Measurements from ENCODE around the gene HELZ.
"Not testable (repeated sequence)": the region's sequence is repeated elsewhere in the genome, so short reads cannot be mapped to it uniquely, and the experiment has no call there.

Gene HELZ

DNA sequence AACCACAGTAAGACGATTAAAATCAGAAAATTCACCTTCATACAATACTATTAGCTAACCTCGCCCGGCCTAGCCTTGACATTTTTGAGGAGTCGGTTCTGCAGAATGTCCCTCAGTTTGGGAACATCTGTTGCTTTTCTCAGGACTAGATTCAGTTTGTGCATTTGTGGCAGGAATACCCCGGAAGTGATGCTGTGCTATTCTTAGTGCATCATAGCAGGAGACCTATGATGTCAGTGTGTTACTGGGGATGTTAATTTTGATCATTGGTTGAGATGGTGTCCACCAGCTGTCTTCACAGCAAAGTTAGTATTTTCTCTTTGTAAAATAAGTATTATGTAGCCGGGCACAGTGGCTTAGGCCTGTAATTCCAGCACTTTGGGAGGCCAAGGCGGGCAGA is 21.5 kb upstream of the HELZ start:
- no peak for DNase-seq

DNA sequence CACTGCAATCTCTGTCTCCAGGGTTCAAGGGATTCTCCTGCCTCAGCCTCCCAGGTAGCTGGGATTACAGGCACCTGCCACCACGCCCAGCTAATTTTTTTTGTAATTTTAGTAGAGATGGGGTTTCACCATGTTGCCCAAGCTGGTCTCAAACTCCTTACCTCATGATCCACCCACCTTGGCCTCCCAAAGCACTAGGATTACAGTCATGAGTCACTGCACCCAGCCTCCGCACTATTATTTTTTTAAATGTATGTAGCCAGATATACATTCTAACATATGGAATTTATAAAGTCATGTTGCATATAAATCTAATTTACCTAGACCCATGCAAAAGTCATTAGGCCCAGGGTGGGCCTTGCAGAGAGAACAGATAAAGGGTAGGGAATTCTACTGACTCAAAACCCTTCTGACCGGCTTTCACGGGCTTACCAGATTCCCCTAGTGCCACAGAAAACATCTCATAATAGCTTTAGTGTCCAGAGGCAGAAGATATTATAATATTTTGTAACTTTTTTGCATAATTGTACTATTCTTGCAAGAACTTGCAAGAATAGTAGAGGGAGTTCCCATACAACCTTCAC is 20.5 kb upstream of the HELZ start:
- no peak for DNase-seq

DNA sequence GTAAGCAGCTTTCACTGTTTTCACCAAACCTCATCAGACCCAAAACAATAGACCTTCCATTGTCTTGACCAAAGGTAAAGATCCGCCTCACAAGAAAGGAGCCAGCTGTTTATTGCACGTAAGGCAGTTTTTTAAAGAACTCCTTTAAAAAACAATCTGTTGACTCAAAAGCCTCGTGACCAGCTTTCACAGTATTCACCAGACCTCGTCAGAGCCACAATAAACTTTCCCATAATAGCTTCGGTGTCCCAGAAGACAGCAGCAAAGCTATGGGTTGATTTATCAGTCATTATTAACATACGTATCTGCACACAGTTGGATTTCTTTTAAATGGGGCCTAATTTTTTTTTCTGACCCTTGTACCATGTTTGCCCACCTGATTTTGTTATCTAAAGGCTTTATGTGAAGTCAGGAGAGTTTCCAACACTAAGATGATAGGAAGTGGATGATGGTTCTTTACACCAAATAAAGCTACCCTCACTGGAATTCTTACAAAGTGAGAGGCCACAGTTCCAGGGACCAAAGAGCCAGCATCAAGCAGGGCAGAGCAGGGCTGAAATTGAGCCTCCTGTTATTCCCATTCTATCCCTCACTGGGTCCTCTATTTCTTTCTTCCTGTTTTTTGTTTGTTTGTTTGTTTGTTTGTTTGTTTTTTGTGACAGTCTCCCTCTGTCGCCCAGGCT is 17.6 kb upstream of the HELZ start:
- no peak for DNase-seq

DNA sequence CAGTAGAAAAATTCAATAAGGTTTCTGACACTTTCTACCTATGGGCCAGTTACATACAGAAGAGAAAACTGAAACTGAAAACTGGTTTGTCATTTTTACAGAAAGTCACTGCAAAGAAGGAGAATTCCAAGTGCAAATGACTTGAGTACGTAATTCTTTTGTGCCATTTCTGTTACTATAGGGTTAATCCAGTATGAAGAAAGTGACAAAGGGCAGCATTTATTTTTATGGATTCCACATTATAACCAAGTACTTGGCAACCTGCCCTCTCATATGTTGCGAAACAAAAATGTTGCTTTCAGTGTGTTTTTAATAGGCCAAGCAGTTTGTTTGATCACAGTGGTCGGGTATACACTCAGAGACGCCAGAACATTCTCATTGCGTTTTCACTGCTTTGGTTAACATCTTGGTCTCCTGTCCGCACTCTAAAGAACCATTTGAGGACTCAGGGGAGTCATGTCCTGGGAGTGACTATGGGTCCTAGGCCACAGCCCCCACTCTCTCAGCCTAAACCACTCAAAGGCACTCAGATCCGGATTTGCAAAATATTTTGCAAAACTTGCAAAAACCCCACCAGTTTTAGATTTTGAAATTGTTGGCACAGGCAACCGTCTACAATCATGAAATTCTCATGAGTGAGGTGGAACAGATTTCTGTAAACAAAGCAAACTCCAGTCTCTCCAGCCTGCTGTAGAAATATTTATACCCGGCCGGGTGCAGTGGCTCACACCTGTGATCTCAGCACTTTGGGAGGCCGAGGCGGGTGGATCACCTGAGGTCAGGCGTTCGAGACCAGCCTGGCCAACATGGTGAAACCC is 15.4 kb upstream of the HELZ start:
- no peak for DNase-seq

DNA sequence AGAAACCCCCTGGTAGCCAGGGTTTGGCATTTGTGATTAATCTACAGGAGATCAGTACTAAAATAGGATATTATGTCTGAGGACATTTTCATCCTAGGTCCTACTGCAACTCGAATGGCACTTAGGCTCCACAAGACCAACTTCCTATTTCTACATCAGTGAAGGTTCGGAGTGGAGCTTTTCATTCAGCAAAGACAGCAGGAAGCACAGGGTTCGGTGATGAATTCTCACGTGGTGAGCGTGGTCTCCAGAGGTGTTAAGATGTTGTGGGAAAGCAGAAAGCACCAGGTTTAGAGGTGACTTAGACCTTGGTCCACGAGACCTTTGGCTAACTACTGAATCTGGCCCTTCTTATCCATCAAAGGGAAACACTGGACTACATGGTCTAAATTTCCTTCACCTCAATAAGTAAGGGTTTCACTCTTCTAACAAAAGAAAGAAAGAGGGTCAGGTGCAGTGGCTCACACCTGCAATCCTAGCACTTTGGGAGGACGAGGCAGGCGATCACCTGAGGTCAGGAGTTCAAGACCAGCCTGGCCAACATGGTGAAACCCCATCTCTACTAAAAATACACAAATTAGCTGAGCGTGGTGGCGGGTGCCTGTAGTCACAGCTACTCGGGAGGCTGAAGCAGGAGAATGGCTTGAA is 13.9 kb upstream of the HELZ start:
- no peak for DNase-seq

DNA sequence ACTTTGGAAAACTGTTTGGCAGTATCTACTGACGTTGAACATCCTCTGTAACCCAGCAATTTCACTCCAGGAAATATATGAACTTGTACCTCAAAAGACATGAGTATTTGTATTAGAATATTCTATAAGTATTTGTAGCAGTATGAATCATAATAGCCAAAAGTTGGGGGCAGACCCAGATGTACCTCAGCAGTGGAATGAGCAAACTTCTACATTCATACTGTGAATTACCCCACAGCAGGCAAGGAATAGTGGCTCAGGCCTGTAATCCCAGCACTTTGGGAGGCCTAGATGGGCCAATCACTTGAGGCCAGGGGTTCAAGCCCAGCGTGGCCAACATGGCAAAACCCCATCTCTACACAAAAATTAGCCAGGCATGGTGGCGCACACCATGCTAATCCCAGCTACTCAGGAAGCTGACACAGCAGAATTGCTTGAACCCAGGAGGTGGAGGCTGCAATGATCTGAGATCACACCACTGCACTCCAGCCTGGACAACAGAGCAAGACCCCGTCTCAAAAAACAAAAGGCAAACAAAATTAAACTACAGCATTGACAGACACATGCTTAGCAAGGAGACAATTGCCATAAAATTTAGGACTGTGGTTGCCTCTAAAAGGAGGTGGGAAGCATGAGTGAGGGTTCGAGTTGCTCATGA is 11.2 kb upstream of the HELZ start:
- DNase-seq: no peak

DNA sequence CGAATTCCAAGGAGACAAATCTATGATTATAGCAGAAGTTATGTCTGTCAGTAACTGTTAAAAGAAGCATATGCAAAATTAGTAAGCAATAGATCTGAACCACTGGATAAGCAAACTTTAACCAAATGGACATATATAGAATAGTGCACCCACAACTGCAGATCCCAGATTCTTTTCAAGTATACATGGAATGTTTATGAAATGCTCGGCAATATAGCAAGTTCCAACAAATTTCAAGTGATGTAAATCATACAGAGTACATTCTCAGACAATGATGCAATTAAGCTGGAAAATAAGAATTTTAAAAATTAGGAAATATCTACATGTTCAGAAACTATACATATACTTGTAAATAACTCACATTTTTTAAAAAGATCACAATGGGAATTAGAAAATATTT is 8.4 kb upstream of the HELZ start:
- DNase-seq: no peak

DNA sequence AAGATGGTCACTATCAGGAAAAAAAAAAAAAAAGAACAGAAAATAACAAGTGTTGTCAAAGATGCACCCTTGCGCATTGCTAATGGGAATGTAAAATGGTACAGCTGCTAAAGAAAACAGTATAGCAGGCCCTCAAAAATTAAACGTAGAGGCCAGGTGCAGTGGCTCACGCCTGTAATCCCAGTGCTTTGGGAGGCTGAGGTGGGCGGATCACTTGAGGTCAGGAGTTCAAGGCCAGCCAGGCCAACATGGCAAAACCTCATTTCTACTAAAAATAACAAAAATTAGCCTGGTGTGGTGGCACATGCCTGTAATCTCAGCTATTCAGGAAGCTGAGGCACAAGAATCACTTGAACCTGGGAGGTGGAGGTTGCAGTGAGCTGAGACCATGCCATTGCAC is 6.6 kb upstream of the HELZ start:
- DNase-seq: not testable (repeated sequence)

DNA sequence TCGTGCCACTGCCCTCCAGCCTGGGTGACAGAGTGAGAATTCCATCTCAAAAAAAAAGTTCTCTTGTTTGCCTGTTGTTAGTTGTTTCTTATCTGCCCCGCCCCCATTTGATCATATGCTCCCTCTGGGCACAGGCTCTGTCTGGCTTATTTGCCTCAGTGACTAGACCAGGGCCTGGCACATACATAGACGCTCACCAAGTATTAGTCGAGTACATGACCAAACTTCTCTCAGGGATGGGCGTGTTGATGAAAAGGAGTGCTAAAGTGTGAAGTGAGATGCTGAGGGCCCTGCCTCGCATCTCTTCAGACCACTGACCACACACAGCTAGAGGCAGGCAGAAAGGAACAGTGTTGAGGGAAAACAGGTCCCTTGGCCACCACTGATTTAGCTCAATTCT is 3.3 kb upstream of the HELZ start:
- no peak for DNase-seq

DNA sequence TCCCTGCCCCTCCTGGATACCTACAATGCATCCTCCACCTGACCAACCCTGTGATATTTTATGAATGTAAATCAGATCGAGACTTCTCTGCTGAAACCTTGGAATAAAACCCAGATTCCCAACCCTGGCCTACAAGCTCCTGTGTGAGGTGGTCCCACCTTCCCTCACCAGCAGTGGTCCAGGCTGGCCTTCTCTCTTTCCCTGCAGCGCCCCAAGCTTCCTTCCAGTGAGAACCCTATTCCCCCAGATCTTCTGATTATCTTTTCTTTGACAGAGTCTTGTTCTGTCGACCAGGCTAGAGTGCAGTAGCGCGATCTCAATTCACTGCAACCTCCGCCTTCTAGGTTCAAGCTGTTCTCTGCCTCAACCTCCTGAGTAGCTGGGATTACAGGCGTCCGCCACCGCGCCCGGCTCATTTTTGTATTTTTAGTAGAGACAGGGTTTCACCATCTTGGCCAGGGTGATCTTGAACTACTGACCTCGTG is 2.5 kb upstream of the HELZ start:
- DNase-seq: no peak

DNA sequence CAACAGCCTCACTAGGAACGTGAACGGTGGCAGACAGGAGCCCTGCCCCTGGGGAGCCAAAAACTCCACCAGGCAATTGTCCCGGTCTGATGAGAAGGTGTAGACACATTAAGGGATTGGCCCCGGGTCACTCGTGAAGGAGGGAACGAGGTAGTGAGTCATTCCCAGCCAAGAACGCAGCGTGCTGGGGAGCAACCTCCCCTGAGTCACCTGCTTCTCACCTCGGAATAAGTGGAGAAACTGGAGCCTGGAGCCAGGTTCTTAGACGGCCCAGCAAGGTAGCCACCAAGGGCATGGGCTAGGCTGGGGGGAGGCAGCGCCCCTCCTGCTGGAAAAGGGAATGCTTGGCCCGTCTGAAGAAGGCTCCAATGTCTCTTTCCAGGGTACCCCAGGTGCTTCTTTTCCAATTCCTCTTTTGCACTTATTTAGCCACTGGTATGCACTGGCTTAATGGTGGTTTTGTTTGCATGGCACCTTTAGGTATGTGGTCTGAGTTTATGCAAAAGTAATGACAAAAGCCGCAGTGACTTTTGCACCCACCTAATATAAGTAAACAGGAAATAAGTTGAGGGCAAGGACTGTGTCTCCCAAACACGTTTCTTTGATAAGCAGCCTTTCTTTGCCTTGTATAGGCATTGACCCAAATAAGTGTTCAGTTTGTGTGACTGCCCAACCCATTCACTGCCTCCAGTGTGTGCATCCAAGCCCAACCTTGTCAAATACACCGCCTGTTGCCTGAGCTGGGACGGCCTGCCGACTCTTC is 1.8 kb upstream of the HELZ start:
- no peak for DNase-seq

DNA sequence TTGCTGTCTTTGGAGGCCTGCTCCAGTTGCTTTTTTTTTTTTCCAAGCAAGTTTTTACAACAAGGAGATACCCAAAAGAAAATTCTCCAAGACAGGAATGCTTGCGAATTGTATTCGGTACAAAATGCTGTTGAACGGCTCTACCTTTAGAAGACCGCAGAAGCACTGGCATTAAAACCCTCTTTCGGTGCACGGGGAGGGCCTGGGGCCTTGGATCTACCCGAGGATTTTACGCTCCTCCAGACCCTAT is 1.3 kb upstream of the HELZ start:
- no peak for DNase-seq

DNA sequence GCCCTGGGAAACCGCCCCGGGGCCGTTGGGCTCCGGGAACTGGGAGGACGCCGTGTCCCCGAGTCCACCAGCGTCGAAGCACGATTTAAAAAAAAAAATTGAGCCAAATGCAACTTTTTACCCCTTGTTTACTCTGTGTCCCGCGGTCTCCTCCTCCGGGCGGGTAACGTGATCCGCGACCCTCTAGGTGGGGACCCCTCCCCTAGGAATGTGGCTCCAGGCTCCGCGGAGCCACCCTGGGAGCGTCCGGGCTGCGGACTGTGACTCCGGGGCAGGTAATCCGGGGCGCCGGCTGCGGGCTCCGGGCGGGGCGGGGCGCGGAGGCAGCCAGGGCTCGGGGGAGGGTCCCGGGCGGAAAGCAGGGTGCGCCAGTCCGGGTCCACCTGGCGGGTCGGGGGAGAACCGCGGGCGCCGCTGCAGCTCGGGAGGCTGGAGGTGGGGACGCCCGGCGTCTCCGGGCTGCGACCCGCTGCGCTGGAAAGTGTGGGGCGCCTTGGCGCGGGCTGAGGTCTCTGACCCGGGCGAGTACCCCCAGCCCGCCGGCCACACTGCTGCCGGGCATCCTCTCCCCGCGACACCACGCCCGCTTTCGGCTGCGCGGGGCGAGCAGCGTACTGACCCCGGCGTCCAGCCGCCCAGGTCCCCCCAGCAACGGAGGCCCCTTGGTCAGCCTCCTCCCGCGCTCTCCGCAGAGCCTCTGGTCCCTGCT is 852 bp upstream of the HELZ start:
- no peak for DNase-seq

DNA sequence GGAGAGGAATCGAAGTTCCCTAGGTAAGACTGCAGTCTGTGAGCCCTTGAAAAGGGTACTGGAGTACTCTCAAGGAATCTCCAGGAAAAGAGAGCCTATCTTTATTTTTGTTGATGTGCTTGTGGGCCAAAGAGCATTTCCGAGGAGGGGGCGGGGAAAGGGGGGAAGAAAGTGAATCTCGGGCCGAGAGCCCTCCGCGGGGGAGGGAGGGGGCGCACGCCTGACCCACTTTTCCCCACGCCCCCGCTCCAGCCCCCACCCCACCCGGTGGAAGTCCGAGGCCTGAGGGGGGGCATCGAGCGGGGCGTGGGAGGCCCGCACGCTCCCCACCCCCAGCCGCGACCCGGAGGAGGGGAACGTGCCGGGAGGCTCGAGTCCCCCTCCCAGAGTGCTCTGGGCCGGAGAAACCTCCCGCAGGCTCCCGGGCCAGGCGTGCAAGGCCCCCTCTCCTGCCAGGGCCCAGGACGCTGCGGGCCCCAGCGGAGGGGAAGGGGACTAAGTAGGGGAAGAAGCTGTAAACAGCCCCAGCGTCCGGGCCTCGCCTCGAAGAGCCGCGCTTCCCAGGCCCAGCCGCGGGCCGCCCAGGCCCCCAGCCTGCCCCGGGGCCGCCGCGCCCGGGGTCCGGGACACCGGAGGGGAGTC is 444 bp downstream of the HELZ start:
- no peak for DNase-seq

DNA sequence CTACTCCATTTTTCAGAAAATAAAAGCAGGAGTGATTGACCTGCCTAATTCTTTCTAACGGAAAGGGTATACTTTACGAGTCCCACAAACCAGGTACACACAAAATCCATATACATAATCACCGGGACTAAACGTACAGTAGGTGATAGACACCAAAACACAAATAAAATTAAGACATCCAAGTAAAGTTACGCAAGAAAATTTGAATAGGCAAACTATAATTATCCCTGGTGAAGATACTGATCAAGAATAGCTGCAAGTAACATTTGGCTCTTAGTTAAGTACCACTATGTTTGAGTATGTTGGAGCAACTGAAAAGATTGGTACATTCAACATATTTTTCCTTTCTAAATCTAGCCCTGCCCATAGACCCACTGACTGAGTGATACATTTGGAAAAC is 1.7 kb downstream of the HELZ start:
- DNase-seq: no peak

DNA sequence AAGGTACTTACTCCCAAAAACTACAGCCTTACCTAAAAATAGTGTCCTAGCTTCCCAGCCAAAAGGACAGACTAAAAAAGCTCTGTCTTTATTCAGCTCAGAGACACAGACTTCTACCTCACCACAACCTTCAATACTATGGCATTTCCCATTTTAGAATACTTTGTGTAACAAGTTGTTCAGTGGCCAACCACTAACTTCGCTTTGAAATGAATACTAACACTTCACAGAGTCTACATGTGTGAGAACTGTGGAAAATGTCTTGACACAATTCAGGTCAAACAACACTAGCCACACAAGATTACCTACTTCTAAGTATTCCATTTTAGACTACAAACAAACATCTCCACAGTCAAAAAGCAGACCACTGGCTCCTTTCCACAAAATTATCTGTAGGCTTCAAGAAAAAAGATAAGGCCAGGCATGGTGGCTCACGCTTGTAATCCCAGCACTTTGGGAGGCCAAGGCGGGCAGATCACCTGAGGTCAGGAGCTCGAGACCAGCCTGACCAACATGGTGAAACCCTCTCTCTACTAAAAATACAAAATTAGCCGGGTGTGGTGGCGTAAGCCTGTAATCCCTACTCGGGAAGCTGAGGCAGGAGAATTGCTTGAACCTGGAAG is 3.2 kb downstream of the HELZ start:
- DNase-seq: no peak

DNA sequence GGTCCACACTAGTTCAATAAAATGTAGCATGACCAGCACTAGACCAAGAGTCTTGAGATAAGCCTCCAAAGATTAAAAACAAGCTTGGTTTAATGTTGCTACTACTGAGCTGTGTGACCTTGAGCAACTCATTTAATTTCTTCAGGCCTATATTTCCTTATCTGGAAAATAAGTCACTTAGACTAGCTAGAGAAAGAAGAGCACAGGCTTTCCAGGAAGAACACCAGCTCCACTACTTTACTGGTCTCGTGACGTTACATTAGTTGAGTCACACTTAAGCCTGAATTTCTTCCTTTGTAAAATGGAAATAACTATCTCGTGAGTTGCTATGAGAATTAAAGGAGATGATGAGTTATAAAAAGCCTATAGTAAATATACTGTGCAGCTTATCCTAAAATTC is 5.4 kb downstream of the HELZ start:
- DNase-seq: no peak

DNA sequence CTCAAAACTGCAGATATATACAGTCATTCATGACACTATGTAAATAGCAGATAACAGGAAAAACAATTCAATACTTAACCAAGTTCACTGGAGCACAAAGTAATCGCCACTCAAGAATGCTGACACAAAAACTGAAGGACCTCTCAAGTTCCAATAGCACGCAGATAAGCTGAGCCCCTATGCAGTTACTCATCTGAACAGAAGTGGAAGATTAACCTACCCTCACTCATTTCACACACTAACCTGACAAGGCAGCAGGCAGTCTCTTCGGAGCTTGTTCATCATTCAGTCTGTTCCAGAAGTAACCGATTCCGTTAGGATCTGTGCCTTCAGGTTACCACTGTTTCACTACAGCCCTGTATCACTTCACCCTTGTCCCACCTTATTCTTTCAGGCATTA is 6.0 kb downstream of the HELZ start:
- peak; percentile 43 for DNase-seq

DNA sequence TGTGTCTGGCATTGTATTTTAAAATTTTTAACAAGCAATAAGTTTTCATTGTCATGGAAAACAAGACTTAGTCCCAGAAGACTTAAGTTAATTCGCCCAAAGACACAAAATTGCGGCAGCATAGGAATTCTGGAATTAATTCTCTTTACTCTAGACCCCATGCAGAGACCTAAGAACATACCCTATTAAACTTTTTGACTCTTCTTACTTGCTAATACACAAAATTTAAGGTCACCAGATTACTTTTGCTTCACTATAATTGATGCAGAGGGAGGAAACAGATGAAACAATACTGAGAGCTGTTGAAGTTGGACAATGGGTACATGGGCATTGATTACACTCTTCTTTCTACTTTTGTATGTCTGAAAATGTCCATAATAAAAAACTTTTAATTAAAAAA is 12.6 kb downstream of the HELZ start:
- DNase-seq: no peak

DNA sequence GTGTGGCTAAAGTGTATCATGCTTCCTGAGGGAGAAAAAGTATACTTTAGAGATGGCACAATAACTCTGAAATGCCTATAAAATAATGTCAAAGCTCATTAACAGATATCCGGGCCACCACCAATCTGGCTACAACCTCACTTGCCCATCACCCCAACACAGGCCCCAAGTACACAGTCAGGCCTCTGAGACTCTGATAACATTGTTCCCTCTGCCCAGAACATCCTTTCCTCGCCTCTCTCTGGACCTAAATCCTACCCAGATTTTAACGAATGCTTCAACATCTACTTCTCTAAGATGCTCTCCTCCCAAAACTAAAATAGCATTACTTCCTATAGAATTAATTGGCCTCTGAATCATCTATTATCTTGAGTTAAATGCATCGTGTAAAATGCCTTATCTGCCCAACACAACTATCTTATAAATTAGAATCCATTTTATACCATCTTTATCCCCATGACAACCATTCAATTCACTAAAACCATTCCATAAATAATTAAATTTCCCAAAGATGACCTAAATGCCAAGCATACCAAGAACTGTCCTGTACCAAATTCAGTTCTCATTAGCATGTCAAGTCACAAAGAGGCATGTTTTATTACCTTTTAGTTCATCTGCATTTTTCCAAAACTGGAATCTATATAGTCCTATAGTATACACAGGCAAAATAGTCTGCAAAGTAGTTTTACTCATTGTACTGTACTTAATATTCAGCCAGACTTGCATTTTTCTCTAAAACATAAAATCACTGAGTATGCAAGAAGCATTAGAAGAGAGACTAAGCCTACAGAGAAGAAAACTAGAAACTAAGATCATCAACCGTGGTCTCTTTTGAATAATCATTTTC is 15.7 kb downstream of the HELZ start:
- DNase-seq: no peak
